Measurements from ENCODE around the gene APLN. TPM values are rescaled to one million over a fixed set of nuclear protein-coding genes. Genes with fewer than 3 reads are reported as not detected.

Gene APLN
- total RNA-seq, 1 donor from 2014 or later = 15.9 TPM

DNA sequence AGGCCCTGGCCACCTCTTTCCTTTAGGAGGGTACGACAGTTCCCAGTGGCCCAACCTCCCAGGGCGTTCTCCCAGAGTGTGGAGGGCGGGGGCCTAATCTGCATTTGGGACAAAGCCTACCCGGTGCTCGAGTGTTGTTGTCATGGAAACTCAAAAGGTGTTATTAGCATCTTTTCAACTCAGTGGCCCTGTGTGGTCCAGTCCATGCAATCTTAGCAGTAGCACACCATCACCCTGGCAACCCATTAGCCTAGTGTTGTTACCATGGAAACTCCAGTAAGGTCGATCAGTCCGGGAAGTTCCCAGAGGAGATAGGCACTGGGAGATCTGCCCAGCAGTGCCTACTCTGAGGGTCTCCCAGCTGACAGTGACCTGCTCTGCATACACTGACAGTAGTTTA lies 20.2 kb downstream of the APLN start:
- no peaks in the 10 kb centered on the region for H3K27me3 ChIP-seq (ENCODE audit: low read depth)
- intact Hi-C loops (cut with micrococcal nuclease) = no loop called here
- H3K4me3 ChIP-seq = no peak overlapping the region
- DNase-seq = no peak
- H3K4me1 ChIP-seq = peaks cover 5% of the 10 kb centered on the region
- TF ChIP-seq, protein P1, sequence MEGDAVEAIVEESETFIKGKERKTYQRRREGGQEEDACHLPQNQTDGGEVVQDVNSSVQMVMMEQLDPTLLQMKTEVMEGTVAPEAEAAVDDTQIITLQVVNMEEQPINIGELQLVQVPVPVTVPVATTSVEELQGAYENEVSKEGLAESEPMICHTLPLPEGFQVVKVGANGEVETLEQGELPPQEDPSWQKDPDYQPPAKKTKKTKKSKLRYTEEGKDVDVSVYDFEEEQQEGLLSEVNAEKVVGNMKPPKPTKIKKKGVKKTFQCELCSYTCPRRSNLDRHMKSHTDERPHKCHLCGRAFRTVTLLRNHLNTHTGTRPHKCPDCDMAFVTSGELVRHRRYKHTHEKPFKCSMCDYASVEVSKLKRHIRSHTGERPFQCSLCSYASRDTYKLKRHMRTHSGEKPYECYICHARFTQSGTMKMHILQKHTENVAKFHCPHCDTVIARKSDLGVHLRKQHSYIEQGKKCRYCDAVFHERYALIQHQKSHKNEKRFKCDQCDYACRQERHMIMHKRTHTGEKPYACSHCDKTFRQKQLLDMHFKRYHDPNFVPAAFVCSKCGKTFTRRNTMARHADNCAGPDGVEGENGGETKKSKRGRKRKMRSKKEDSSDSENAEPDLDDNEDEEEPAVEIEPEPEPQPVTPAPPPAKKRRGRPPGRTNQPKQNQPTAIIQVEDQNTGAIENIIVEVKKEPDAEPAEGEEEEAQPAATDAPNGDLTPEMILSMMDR (IDR thresholded peaks at IDR 0.05; ENCODE audit: borderline replicate concordance) = no peak
- H3K27ac ChIP-seq (replicated peaks) = no peak overlapping the region
- no peaks in the 10 kb centered on the region for H3K36me3 ChIP-seq
- no peaks in the 10 kb centered on the region for H3K9me3 ChIP-seq (replicated peaks)

DNA sequence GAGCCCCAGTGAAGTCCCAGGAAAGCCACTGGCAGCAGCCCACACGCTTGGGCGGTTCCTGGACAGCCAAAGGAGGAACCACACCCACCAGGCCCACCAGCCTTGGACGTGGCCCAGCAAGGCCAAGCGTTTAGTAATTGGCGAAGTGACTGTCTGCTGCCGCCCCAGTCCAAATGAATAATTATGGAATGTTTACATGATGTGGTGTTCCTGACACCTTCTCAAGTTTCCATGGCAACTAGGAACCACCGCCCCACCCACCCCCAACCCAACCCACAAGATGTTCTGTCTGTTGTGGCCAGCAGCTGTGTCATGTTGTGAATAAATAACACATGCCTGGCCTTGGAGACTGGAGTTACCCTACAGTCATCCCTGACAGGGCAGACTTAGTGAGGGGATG lies 22.3 kb downstream of the APLN start:
- Histone ChIP-seq H3K27me3 (ENCODE audit: low read depth) (no peaks in the 10 kb centered on the region), H3K9me3 (replicated peaks) (no peaks in the 10 kb centered on the region), H3K27ac (replicated peaks) (no peak overlapping the region), H3K36me3 (no peaks in the 10 kb centered on the region), H3K4me3 (no peak overlapping the region), H3K4me1 (peaks cover 8% of the 10 kb centered on the region)
- TF ChIP-seq, protein P1 (IDR thresholded peaks at IDR 0.05; ENCODE audit: borderline replicate concordance) = no peak
- DNase-seq = no peak
- intact Hi-C loops (cut with micrococcal nuclease) = no loop called here

DNA sequence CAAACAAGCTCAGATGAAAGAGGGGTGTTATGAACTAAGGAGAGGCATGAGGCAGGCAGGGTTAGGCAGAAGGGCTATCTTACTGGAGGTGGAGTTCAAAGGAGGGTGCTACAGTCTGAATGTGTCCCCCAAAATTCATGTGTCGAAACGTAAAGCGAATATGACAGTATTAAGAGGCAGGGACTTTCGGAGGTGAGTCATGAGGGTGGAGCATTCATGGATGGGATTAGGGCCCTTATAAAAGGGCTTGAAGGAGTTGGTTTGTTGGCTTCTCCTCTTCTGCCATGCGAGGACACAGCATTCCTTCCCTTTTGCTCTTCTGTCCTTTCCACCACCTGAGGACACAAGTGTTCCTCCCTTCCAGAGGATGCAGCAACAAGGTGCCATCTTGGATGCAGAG lies 22.9 kb downstream of the APLN start:
- H3K36me3 ChIP-seq = no peaks in the 10 kb centered on the region
- no peak overlapping the region for H3K27ac ChIP-seq (replicated peaks)
- peaks cover 8% of the 10 kb centered on the region for H3K4me1 ChIP-seq
- no peaks in the 10 kb centered on the region for H3K27me3 ChIP-seq (ENCODE audit: low read depth)
- TF ChIP-seq, protein P1 (IDR thresholded peaks at IDR 0.05; ENCODE audit: borderline replicate concordance) = no peak
- no peak for DNase-seq
- no peaks in the 10 kb centered on the region for H3K9me3 ChIP-seq (replicated peaks)
- H3K4me3 ChIP-seq = no peak overlapping the region
- intact Hi-C loops (cut with micrococcal nuclease) = no loop called here

DNA sequence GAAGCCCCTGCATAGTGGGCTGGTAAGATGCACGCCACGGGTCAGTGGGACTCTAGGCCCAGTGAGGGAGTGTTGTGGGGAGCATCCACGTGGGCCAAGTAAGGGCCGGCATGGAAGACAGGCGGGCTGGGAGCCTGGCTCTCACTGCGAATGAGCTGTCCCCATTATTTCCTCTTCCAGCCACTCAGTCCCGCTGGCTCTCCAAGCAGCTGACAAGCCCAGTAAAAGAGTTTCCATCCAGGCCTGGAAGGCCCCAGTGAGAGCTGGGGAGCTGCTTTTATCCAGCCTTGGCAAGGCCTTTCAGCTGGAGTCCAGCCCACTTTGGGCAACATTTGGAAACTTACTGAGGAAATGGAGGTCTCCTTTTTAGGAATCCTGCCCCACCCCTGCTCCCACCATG lies 24.9 kb downstream of the APLN start:
- Histone ChIP-seq H3K9me3 (replicated peaks) (no peaks in the 10 kb centered on the region), H3K27ac (replicated peaks) (peak overlapping the region; percentile 51), H3K36me3 (no peaks in the 10 kb centered on the region), H3K4me1 (peaks cover 8% of the 10 kb centered on the region), H3K27me3 (ENCODE audit: low read depth) (no peaks in the 10 kb centered on the region), H3K4me3 (no peak overlapping the region)
- DNase-seq = no peak
- TF ChIP-seq, protein P1 (IDR thresholded peaks at IDR 0.05; ENCODE audit: borderline replicate concordance) = no peak
- intact Hi-C loops (cut with micrococcal nuclease) = no loop called here

DNA sequence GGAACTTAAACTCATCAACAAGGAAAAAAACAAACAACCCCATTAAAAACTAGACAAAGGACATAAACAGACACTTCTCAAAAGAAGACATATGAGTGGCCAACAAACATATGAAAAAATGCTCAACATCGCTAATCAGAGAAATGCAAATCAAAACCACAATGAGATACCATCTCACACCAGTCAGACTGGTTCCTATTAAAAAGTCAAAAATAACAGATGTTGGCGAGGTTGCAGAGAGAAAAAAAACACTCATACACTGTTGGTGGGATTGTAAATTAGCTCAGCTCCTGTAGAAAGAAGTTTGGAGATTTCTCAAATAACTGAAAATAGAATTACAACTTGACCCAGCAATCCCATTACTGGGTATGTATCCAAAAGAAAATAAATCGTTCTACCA lies 28.7 kb downstream of the APLN start:
- TF ChIP-seq, protein P1 (IDR thresholded peaks at IDR 0.05; ENCODE audit: borderline replicate concordance) = no peak
- H3K36me3 ChIP-seq = no peaks in the 10 kb centered on the region
- intact Hi-C loops (cut with micrococcal nuclease) = no loop called here
- H3K9me3 ChIP-seq (replicated peaks) = no peaks in the 10 kb centered on the region
- H3K27ac ChIP-seq (replicated peaks) = no peak overlapping the region
- no peak overlapping the region for H3K4me3 ChIP-seq
- H3K4me1 ChIP-seq = peaks cover 8% of the 10 kb centered on the region
- DNase-seq = no peak
- H3K27me3 ChIP-seq (ENCODE audit: low read depth) = no peaks in the 10 kb centered on the region
